Measurements from ENCODE around the gene DHRS3.

The DHRS3 gene

GRCh38 chr1:12610941-12611340 is 7.1 kb downstream of the DHRS3 start:
- no peaks in the 10 kb centered on the region for H3K9me3 ChIP-seq (ENCODE audit: control insufficient read depth, low read length)
- no peak overlapping the region for H3K4me3 ChIP-seq (ENCODE audit: low read length)
- no peaks in the 10 kb centered on the region for H3K27me3 ChIP-seq (ENCODE audit: control insufficient read depth, insufficient read depth, low read length)
- no peak overlapping the region for H3K9ac ChIP-seq (ENCODE audit: low read length)
- H3K4me1 ChIP-seq (ENCODE audit: control insufficient read depth, insufficient read depth, low read length), result peaks cover 34% of the 10 kb centered on the region
- peaks cover 5% of the 10 kb centered on the region for H3K36me3 ChIP-seq (ENCODE audit: control insufficient read depth, insufficient read depth, low read length)

- no peaks in the 10 kb centered on the region for H3K9me3 ChIP-seq (ENCODE audit: control insufficient read depth, low read length)
- no peak overlapping the region for H3K9ac ChIP-seq (ENCODE audit: low read length)
- no peak overlapping the region for H3K4me3 ChIP-seq (ENCODE audit: low read length)
- no peaks in the 10 kb centered on the region for H3K27me3 ChIP-seq (ENCODE audit: control insufficient read depth, insufficient read depth, low read length)
- peaks cover 5% of the 10 kb centered on the region for H3K36me3 ChIP-seq (ENCODE audit: control insufficient read depth, insufficient read depth, low read length)
- H3K4me1 ChIP-seq (ENCODE audit: control insufficient read depth, insufficient read depth, low read length), result peaks cover 32% of the 10 kb centered on the region
These were observed 7.6 kb downstream of the DHRS3 start for GRCh38 chr1:12610305-12610935.

- peaks cover 26% of the 10 kb centered on the region for H3K4me1 ChIP-seq (ENCODE audit: control insufficient read depth, insufficient read depth, low read length)
- H3K27me3 ChIP-seq (ENCODE audit: control insufficient read depth, insufficient read depth, low read length), result no peaks in the 10 kb centered on the region
- no peaks in the 10 kb centered on the region for H3K9me3 ChIP-seq (ENCODE audit: control insufficient read depth, low read length)
- no peak overlapping the region for H3K4me3 ChIP-seq (ENCODE audit: low read length)
- H3K9ac ChIP-seq (ENCODE audit: low read length), result no peak overlapping the region
- peaks cover 5% of the 10 kb centered on the region for H3K36me3 ChIP-seq (ENCODE audit: control insufficient read depth, insufficient read depth, low read length)
These were observed 8.5 kb downstream of the DHRS3 start for GRCh38 chr1:12609469-12610003.

- Histone ChIP-seq H3K36me3 (ENCODE audit: control insufficient read depth, insufficient read depth, low read length) (peaks cover 5% of the 10 kb centered on the region), H3K4me1 (ENCODE audit: control insufficient read depth, insufficient read depth, low read length) (peaks cover 25% of the 10 kb centered on the region), H3K27me3 (ENCODE audit: control insufficient read depth, insufficient read depth, low read length) (no peaks in the 10 kb centered on the region), H3K9me3 (ENCODE audit: control insufficient read depth, low read length) (no peaks in the 10 kb centered on the region), H3K4me3 (ENCODE audit: low read length) (no peak overlapping the region), H3K9ac (ENCODE audit: low read length) (no peak overlapping the region)
These were observed 9.6 kb downstream of the DHRS3 start for GRCh38 chr1:12608311-12608957.

GRCh38 chr1:12607263-12607662 is 10.7 kb downstream of the DHRS3 start:
- peaks cover 5% of the 10 kb centered on the region for H3K36me3 ChIP-seq (ENCODE audit: control insufficient read depth, insufficient read depth, low read length)
- H3K4me1 ChIP-seq (ENCODE audit: control insufficient read depth, insufficient read depth, low read length), result peaks cover 36% of the 10 kb centered on the region
- no peaks in the 10 kb centered on the region for H3K9me3 ChIP-seq (ENCODE audit: control insufficient read depth, low read length)
- H3K4me3 ChIP-seq (ENCODE audit: low read length), result no peak overlapping the region
- H3K27me3 ChIP-seq (ENCODE audit: control insufficient read depth, insufficient read depth, low read length), result no peaks in the 10 kb centered on the region
- H3K9ac ChIP-seq (ENCODE audit: low read length), result no peak overlapping the region

DNA sequence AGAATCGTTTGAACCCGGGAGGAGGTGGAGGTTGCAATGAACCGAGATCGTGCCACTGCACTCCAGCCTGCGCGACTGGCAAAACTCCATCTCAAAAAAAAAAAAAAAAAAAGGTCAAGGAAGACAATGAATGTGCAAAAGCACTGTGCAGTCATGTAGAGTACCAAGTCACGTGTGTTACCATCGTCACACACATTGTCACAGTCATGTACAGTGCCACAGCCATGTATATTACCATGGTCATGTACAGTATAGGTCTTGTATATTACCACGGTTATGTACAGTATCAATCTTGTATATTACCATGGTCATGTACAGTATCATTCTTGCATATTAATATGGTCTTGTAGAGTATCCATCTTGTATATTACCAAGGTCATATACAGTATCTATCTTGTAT is 13.0 kb downstream of the DHRS3 start:
- Histone ChIP-seq H3K4me3 (ENCODE audit: low read length) (no peak overlapping the region), H3K4me1 (ENCODE audit: control insufficient read depth, insufficient read depth, low read length) (peaks cover 59% of the 10 kb centered on the region), H3K9ac (ENCODE audit: low read length) (no peak overlapping the region), H3K27me3 (ENCODE audit: control insufficient read depth, insufficient read depth, low read length) (no peaks in the 10 kb centered on the region), H3K9me3 (ENCODE audit: control insufficient read depth, low read length) (no peaks in the 10 kb centered on the region), H3K36me3 (ENCODE audit: control insufficient read depth, insufficient read depth, low read length) (no peaks in the 10 kb centered on the region)

DNA sequence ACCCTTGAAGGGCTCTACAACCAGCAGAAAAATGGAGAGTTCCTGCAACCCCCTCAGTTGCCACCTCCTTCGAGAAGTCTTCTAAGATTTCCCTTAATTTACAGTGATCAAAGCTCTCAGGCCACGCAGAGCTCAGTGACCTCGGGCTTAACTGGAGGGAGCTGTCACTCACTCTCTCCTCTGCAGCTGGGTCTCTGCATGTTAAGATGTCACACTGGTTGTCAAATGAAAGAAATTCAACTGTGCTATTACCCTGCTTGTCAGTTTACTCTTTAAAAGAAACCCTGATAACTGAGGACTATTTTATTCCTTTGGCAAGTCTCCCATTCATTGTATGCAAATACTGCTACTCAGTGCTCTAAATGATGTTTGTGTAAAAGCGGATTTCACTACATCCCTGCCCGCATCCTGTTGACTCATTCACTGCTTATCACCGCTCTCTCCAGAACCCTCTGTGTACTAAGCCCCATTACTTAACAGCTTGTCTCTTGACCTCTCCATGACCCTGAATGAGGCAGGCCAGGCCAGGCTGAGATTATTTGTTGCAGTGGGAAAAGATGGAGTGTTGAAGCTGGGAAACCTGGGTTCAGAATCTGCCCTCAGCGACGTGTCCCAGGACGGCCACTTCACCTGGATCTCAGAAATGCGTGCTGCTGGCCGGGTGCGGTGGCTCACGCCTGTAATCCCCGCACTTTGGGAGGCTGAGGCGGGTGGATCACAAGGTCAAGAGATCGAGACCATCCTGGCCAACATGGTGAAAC is 13.7 kb downstream of the DHRS3 start:
- no peaks in the 10 kb centered on the region for H3K36me3 ChIP-seq (ENCODE audit: control insufficient read depth, insufficient read depth, low read length)
- no peaks in the 10 kb centered on the region for H3K27me3 ChIP-seq (ENCODE audit: control insufficient read depth, insufficient read depth, low read length)
- H3K4me3 ChIP-seq (ENCODE audit: low read length), result no peak overlapping the region
- H3K9ac ChIP-seq (ENCODE audit: low read length), result no peak overlapping the region
- H3K4me1 ChIP-seq (ENCODE audit: control insufficient read depth, insufficient read depth, low read length), result peaks cover 63% of the 10 kb centered on the region
- H3K9me3 ChIP-seq (ENCODE audit: control insufficient read depth, low read length), result no peaks in the 10 kb centered on the region

DNA sequence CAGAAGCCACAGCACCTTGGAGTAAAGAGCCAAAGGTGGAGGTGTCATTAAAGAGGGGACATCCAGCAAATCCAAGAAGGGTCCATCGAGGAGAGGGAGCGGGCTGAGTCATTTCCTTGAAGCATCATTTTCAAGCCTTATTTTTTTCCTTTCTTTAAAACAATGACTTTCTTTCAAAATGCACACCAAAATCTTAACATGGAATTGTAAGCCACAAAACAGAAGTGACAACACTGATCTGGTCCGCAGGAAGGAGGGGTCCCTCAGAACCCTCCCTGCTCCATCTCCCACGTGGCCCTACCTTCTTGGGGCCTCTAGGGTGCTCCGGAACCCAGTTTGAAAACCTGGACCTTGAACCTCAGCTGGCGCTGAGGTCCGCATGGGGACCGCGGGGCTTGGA is 14.8 kb downstream of the DHRS3 start:
- H3K9me3 ChIP-seq (ENCODE audit: control insufficient read depth, low read length), result no peaks in the 10 kb centered on the region
- H3K4me3 ChIP-seq (ENCODE audit: low read length), result no peak overlapping the region
- H3K36me3 ChIP-seq (ENCODE audit: control insufficient read depth, insufficient read depth, low read length), result no peaks in the 10 kb centered on the region
- no peak overlapping the region for H3K9ac ChIP-seq (ENCODE audit: low read length)
- peaks cover 63% of the 10 kb centered on the region for H3K4me1 ChIP-seq (ENCODE audit: control insufficient read depth, insufficient read depth, low read length)
- H3K27me3 ChIP-seq (ENCODE audit: control insufficient read depth, insufficient read depth, low read length), result no peaks in the 10 kb centered on the region

- Histone ChIP-seq H3K4me3 (ENCODE audit: low read length) (no peak overlapping the region), H3K9ac (ENCODE audit: low read length) (no peak overlapping the region), H3K4me1 (ENCODE audit: control insufficient read depth, insufficient read depth, low read length) (peaks cover 69% of the 10 kb centered on the region), H3K27me3 (ENCODE audit: control insufficient read depth, insufficient read depth, low read length) (no peaks in the 10 kb centered on the region), H3K36me3 (ENCODE audit: control insufficient read depth, insufficient read depth, low read length) (no peaks in the 10 kb centered on the region), H3K9me3 (ENCODE audit: control insufficient read depth, low read length) (no peaks in the 10 kb centered on the region)
These were observed 15.4 kb downstream of the DHRS3 start for GRCh38 chr1:12602659-12603024.

GRCh38 chr1:12601700-12602658 is 16.0 kb downstream of the DHRS3 start:
- Histone ChIP-seq H3K9me3 (ENCODE audit: control insufficient read depth, low read length) (no peaks in the 10 kb centered on the region), H3K36me3 (ENCODE audit: control insufficient read depth, insufficient read depth, low read length) (no peaks in the 10 kb centered on the region), H3K27me3 (ENCODE audit: control insufficient read depth, insufficient read depth, low read length) (no peaks in the 10 kb centered on the region), H3K4me3 (ENCODE audit: low read length) (no peak overlapping the region), H3K4me1 (ENCODE audit: control insufficient read depth, insufficient read depth, low read length) (peaks cover 75% of the 10 kb centered on the region), H3K9ac (ENCODE audit: low read length) (no peak overlapping the region)

GRCh38 chr1:12600880-12601633 is 17.0 kb downstream of the DHRS3 start:
- H3K4me3 ChIP-seq (ENCODE audit: low read length), result no peak overlapping the region
- H3K36me3 ChIP-seq (ENCODE audit: control insufficient read depth, insufficient read depth, low read length), result no peaks in the 10 kb centered on the region
- no peaks in the 10 kb centered on the region for H3K9me3 ChIP-seq (ENCODE audit: control insufficient read depth, low read length)
- H3K27me3 ChIP-seq (ENCODE audit: control insufficient read depth, insufficient read depth, low read length), result no peaks in the 10 kb centered on the region
- no peak overlapping the region for H3K9ac ChIP-seq (ENCODE audit: low read length)
- peaks cover 85% of the 10 kb centered on the region for H3K4me1 ChIP-seq (ENCODE audit: control insufficient read depth, insufficient read depth, low read length)

Data from mucosa of stomach (tissue), 1 donor.